IPS DF 6.9 (cell line): ENCODE results near the gene MYO18B.
A peak's percentile ranks its signal among the peaks of the same experiment; 100 is the strongest.

ENCODE experiments used
- DNase-seq: peaks from one replicate; pipeline ENCODE4 v3.0.0-alpha.2; 2013; ENCODE audit warnings: low read depth, low spot score
- H3K27ac ChIP-seq: one replicate; pipeline ENCODE4 v1.5.1; 2013; ENCODE audit warnings: low read length, control low read depth
- H3K27me3 ChIP-seq: 2 replicates; pipeline ENCODE4 v1.6.1; 2013; ENCODE audit warnings: mild to moderate bottlenecking, low read length; ENCODE audit not compliant: control insufficient read depth, insufficient read depth
- H3K36me3 ChIP-seq: 2 replicates; pipeline ENCODE4 v1.6.1; 2013; ENCODE audit warnings: low read length; ENCODE audit not compliant: control insufficient read depth, insufficient read depth
- H3K4me1 ChIP-seq: 2 replicates; pipeline ENCODE4 v1.6.1; 2013; ENCODE audit warnings: low read length; ENCODE audit not compliant: control insufficient read depth, insufficient read depth
- H3K4me3 ChIP-seq: 2 replicates; pipeline ENCODE4 v1.5.1; 2013; ENCODE audit warnings: mild to moderate bottlenecking, low read length
- H3K9me3 ChIP-seq: 2 replicates; pipeline ENCODE4 v1.6.1; 2013; ENCODE audit warnings: low read length, inconsistent platforms; ENCODE audit not compliant: control insufficient read depth, insufficient read depth
- WGBS: extraction: QIAGEN DNeasy Blood & Tissue Kit; methylation state at CpG from one replicate; pipeline ENCODE4 v1.1.7; 2013; ENCODE audit warnings: mixed read lengths, missing lambda C conversion rate; ENCODE audit not compliant: insufficient read length, insufficient coverage; 5-methylcytosine and 5-hydroxymethylcytosine counted together

The MYO18B gene

GRCh38 chr22:26033071-26033470 lies 291.1 kb downstream of the MYO18B start:
- 100% methylated on average over 3 of the region's 7 CpGs for WGBS

DNA sequence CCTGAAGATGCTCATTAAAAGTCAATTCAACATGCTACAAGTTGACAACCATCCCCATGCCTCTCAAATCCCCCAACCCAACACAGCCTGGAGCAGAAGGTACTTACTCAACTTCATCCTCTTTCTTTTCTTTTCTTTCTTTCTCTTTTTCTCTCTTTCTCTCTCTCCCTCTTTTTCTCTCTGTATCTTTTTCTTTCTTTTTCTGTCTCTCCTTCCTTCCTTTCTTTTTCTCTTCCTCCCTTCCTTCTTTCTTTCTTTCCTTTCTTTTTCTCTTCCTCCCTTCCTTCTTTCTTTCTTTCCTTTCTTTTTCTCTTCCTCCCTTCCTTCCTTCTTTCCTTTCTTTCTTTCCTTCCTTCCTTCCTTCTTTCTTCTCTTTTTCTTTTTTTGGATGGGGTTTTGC lies 291.6 kb downstream of the MYO18B start:
- Histone ChIP-seq H3K27ac (no peak overlapping the region), H3K4me1 (no peaks in the 10 kb centered on the region; the same call in 1 of the 2 replicates), H3K27me3 (no peaks in the 10 kb centered on the region), H3K4me3 (no peak overlapping the region), H3K9me3 (peaks cover 2% of the 10 kb centered on the region; the same call in 1 of the 2 replicates), H3K36me3 (no peaks in the 10 kb centered on the region)
- no peak for DNase-seq

More at GRCh38 chr22:26033071-26033470, 291.1 kb downstream of the MYO18B start:
- Histone ChIP-seq H3K9me3 (peaks cover 2% of the 10 kb centered on the region; the same call in 1 of the 2 replicates), H3K27ac (no peak overlapping the region), H3K4me1 (no peaks in the 10 kb centered on the region), H3K4me3 (no peak overlapping the region), H3K27me3 (no peaks in the 10 kb centered on the region), H3K36me3 (no peaks in the 10 kb centered on the region)
- no peak for DNase-seq

DNA sequence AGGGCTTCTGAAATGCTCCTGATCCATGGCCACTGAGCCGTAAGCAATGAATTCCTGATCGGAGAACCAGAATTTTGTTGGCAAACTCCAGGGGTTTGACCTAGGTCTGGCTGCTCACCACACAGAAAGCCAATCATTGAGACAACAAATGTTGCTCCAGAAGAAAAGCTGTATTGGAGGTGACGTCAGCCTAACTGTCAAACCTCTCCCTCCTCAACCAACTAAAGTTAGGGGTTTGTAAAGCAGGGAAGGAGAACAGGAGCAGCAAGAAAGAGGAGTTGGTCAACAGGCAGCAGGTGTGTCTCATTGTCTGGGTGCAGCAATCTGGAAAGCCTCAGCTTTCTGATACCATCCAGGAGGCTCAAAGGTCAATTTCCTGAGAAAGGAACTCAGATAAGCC lies 293.5 kb downstream of the MYO18B start:
- H3K4me3 ChIP-seq = no peak overlapping the region
- no peaks in the 10 kb centered on the region for H3K36me3 ChIP-seq
- no CpG with 5 or more reads among the region's 3 CpGs for WGBS
- no peak for DNase-seq
- no peaks in the 10 kb centered on the region for H3K27me3 ChIP-seq
- peaks cover 2% of the 10 kb centered on the region; the same call in 1 of the 2 replicates for H3K9me3 ChIP-seq
- H3K4me1 ChIP-seq = no peaks in the 10 kb centered on the region; the same call in 1 of the 2 replicates
- no peak overlapping the region for H3K27ac ChIP-seq

DNA sequence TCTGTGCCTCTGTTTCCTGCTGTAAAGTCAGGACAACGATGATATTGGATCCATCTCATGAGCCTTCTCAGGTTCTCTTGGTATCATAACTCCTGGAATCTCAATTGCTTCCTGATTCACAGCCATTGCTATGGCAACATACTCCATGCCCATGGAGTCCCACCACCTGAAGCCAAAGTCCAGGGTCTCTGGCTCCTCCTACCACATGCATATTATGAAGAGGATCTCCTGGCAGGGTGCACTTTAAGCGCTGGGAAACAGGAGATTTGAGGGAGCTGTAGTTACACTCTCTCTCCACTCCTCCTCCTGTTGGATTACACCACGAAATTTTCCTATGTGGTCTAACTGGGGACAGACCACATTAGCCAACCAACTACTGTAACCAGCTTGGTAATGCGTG lies 296.4 kb downstream of the MYO18B start:
- WGBS = no CpG with 5 or more reads among the region's 4 CpGs
- Histone ChIP-seq H3K36me3 (no peaks in the 10 kb centered on the region), H3K9me3 (peaks cover 2% of the 10 kb centered on the region; the same call in 1 of the 2 replicates), H3K4me3 (no peak overlapping the region), H3K27ac (no peak overlapping the region), H3K27me3 (no peaks in the 10 kb centered on the region), H3K4me1 (no peaks in the 10 kb centered on the region; the same call in 1 of the 2 replicates)
- peak; percentile 2 for DNase-seq

GRCh38 chr22:26041931-26042330 lies 299.9 kb downstream of the MYO18B start:
- Histone ChIP-seq H3K36me3 (no peaks in the 10 kb centered on the region), H3K4me3 (no peak overlapping the region), H3K4me1 (no peaks in the 10 kb centered on the region; the same call in 1 of the 2 replicates), H3K9me3 (no peaks in the 10 kb centered on the region), H3K27ac (no peak overlapping the region), H3K27me3 (no peaks in the 10 kb centered on the region)
- DNase-seq = no peak
- WGBS = no CpG with 5 or more reads among the region's 4 CpGs

GRCh38 chr22:26043031-26043430 lies 301.0 kb downstream of the MYO18B start:
- Histone ChIP-seq H3K36me3 (no peaks in the 10 kb centered on the region), H3K4me3 (no peak overlapping the region)
- WGBS = no CpG with 5 or more reads among the region's 2 CpGs

DNA sequence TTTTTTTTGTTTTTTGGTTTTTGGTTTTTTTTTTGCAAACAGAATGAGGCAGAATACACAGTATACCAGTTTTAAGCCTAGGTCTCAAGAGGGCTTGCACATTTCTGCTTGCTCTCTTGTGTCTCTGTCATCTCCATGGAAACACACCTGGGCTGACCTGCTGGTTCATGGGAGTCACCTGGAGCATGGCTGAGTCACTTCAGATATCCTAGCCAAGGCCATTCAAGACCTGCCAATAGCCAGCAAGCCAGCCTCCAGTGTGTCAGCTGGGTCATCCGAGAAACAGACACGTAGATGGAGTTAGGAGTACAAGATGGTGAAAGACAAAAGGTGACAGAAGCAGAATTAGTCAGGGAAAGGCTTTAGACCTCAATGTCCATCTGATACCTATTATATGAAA lies 303.1 kb downstream of the MYO18B start:
- Histone ChIP-seq H3K4me1 (no peaks in the 10 kb centered on the region), H3K27ac (no peak overlapping the region), H3K9me3 (no peaks in the 10 kb centered on the region), H3K36me3 (no peaks in the 10 kb centered on the region), H3K27me3 (no peaks in the 10 kb centered on the region), H3K4me3 (no peak overlapping the region)
- WGBS = no CpG with 5 or more reads among the region's 2 CpGs
- no peak for DNase-seq

More at GRCh38 chr22:26043031-26043430, 301.0 kb downstream of the MYO18B start:
- H3K27me3 ChIP-seq = no peaks in the 10 kb centered on the region
- no peaks in the 10 kb centered on the region for H3K9me3 ChIP-seq
- H3K27ac ChIP-seq = no peak overlapping the region
- no peaks in the 10 kb centered on the region; the same call in 1 of the 2 replicates for H3K4me1 ChIP-seq
- DNase-seq = no peak

- H3K4me3 ChIP-seq = no peak overlapping the region
- WGBS = no CpG with 5 or more reads among the region's 3 CpGs
- DNase-seq = no peak
- H3K9me3 ChIP-seq = no peaks in the 10 kb centered on the region
- no peaks in the 10 kb centered on the region for H3K27me3 ChIP-seq
- no peaks in the 10 kb centered on the region for H3K4me1 ChIP-seq
- H3K27ac ChIP-seq = no peak overlapping the region
- no peaks in the 10 kb centered on the region for H3K36me3 ChIP-seq
These were observed 303.9 kb downstream of the MYO18B start for GRCh38 chr22:26045860-26046259.

- H3K36me3 ChIP-seq = no peaks in the 10 kb centered on the region
- no peaks in the 10 kb centered on the region for H3K4me1 ChIP-seq
- DNase-seq = no peak
- no peak overlapping the region for H3K27ac ChIP-seq
- no CpG with 5 or more reads among the region's 2 CpGs for WGBS
- H3K9me3 ChIP-seq = no peaks in the 10 kb centered on the region
- H3K27me3 ChIP-seq = no peaks in the 10 kb centered on the region
- no peak overlapping the region for H3K4me3 ChIP-seq
These were observed 305.5 kb downstream of the MYO18B start for GRCh38 chr22:26047516-26047915.

DNA sequence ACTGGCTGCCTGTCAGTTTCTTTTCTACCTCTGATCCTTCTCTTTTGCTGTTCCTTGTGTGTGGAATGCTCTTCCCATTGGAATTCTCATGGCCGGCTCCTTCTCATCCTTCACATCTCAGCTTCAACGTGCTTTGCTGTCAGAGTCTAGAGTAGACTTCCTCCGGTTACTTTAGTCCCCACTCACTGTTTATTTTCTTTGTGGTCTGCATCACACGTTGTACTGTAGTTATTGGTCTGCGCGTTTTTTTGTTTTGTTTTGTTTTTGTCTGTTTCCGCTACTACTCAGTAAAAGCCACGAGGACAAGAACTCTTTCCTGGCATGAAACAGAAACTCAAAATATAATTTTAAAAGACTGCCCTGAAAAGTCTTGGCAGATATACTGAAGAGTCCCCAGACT lies 305.9 kb downstream of the MYO18B start:
- Histone ChIP-seq H3K27ac (no peak overlapping the region), H3K4me1 (no peaks in the 10 kb centered on the region), H3K9me3 (no peaks in the 10 kb centered on the region), H3K36me3 (no peaks in the 10 kb centered on the region), H3K4me3 (no peak overlapping the region), H3K27me3 (no peaks in the 10 kb centered on the region)
- no peak for DNase-seq
- no CpG with 5 or more reads among the region's 8 CpGs for WGBS

DNA sequence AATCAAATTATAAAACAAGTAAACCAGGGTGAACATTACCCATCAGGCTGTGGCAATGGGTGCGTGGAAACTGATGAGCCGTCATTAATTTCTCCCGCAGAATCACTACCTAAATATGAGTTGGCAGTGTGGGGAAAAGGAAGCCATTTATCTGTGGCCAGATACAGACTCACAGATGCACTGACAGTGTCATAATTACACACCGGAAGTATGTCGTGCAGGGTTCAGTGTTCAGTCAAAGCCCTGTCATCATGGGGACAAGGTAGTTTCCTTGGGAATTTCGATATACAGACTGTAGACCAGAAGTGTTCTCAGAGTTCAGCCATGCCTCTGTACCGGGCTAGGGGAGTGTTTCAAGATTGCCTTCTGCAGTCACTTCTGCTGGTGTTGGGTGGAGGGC lies 308.1 kb downstream of the MYO18B start:
- H3K4me1 ChIP-seq = no peaks in the 10 kb centered on the region
- H3K9me3 ChIP-seq = no peaks in the 10 kb centered on the region
- no peak overlapping the region for H3K4me3 ChIP-seq
- WGBS = no CpG with 5 or more reads among the region's 7 CpGs
- no peak for DNase-seq
- no peaks in the 10 kb centered on the region for H3K27me3 ChIP-seq
- no peak overlapping the region for H3K27ac ChIP-seq
- H3K36me3 ChIP-seq = no peaks in the 10 kb centered on the region
